Measurements from ENCODE around the gene SUSD3. TPM values are rescaled to one million over a fixed set of nuclear protein-coding genes. Genes with fewer than 3 reads are reported as not detected.

Gene SUSD3
- total and polyA plus RNA-seq, 2 of the 8 experiments (the other 6 are each of a cell fraction or from before 2014, with no cell fraction given): 5.5 to 35.4 TPM

- no peak overlapping the region for H3K9ac ChIP-seq (replicated peaks in 1 of 4; ENCODE audit: extremely low read depth in 1 of 4, low read depth in 3 of 4, low read length in 3 of 4)
- no peak overlapping the region for H3K4me2 ChIP-seq (ENCODE audit: insufficient read depth in 1 of 2, low read depth in 2 of 2, low read length in 2 of 2)
- H4K5ac ChIP-seq (ENCODE audit: insufficient read length, low read depth, low read length): no peak overlapping the region
- no peaks in the 10 kb centered on the region for H3K36me3 ChIP-seq (ENCODE audit: control insufficient read depth in 2 of 4, insufficient read depth in 4 of 4, low read length in 3 of 4)
- ChIA-PET POLR2A (ENCODE audit: partially characterized antibody) (interaction anchor here (0.6 to 1.3 kb wide), 2 partner anchors 23 to 72 kb away, joined by 3 read pairs; no protein-coding TSS in a partner anchor), CTCF (ENCODE audit: partially characterized antibody) (interaction anchor here (0.7 to 1.5 kb wide), 5 partner anchors 15 to 76 kb away, joined by 3 to 5 read pairs (median 3); no protein-coding TSS in a partner anchor)
- FAIRE-seq (no peak), DNase-seq (ENCODE audit: low read depth in 1 of 2, low spot score in 2 of 2) (no peak)
- H3K23ac ChIP-seq (ENCODE audit: insufficient read length): no peak overlapping the region
- H2BK15ac ChIP-seq (ENCODE audit: low read length): no peak overlapping the region
- H2AFZ ChIP-seq (ENCODE audit: low read length): no peak overlapping the region
- H4K20me1 ChIP-seq (replicated peaks in 1 of 2; ENCODE audit: control insufficient read depth in 1 of 2, insufficient read depth in 2 of 2, low read length in 2 of 2): peaks cover 0 to 3% of the 10 kb centered on the region in 2 experiments
- no peaks in the 10 kb centered on the region for H3K27me3 ChIP-seq (replicated peaks in 1 of 4; ENCODE audit: control insufficient read depth in 3 of 4, extremely low read depth in 1 of 4, insufficient read depth in 3 of 4, low read length in 3 of 4)
- H3K9me3 ChIP-seq (ENCODE audit: insufficient read depth in 2 of 2, low read depth in 1 of 2, low read length in 1 of 2): no peaks in the 10 kb centered on the region
- no peak overlapping the region for H2BK120ac ChIP-seq (replicated peaks; ENCODE audit: low read depth, low read length)
- no peak overlapping the region for H2BK5ac ChIP-seq (ENCODE audit: low read depth, low read length)
- H3K27ac ChIP-seq (ENCODE audit: low read depth, low read length): no peak overlapping the region; the same call in 1 of the 2 replicates
- no peak overlapping the region for H3K4ac ChIP-seq (replicated peaks; ENCODE audit: insufficient read length, low read depth, low read length)
- H2BK20ac ChIP-seq (ENCODE audit: low read length): no peak overlapping the region
- H3K14ac ChIP-seq (ENCODE audit: insufficient read length): no peak overlapping the region
- no peaks in the 10 kb centered on the region for H3K79me2 ChIP-seq (ENCODE audit: control insufficient read depth in 1 of 2, insufficient read depth in 2 of 2, low read length in 2 of 2)
- no peak overlapping the region for H2AK5ac ChIP-seq (ENCODE audit: low read depth, low read length)
- no peak overlapping the region for H3K56ac ChIP-seq (replicated peaks; ENCODE audit: insufficient read length, low read depth, low read length)
- peaks cover 4% of the 10 kb centered on the region; the same call in 1 of the 2 replicates for H3K23me2 ChIP-seq (ENCODE audit: low read depth, low read length)
- WGBS, 2 experiments (ENCODE audit: extremely low coverage in 1 of 2, insufficient coverage in 1 of 2, insufficient read length in 1 of 2, insufficient replicate concordance in 2 of 2, low coverage in 1 of 2, low lambda C conversion rate in 2 of 2, missing lambda C conversion rate in 1 of 2): 76% methylated on average over 6 of the region's 6 CpGs; no CpG with 5 or more reads in 1 of the 2 experiments
- H3K18ac ChIP-seq (ENCODE audit: extremely low read depth, low read length): no peak overlapping the region
- H2BK12ac ChIP-seq (ENCODE audit: low read depth, low read length): no peak overlapping the region
- no peak for TF ChIP-seq POU5F1 (IDR thresholded peaks at IDR 0.05; ENCODE audit: low read depth, low read length)
- no peak for TF ChIP-seq TAF7 (optimal IDR thresholded peaks at IDR 0.05; ENCODE audit: borderline replicate concordance, low read depth, low read length)
- no peak for TF ChIP-seq PHF8 (conservative IDR thresholded peaks at IDR 0.05; ENCODE audit: low read depth, low read length)
- no peak for TF ChIP-seq TAF1 (IDR thresholded peaks at IDR 0.05; ENCODE audit: low read depth, low read length)
- no peak for TF ChIP-seq SUZ12 (IDR thresholded peaks at IDR 0.05; ENCODE audit: low read length)
- no peaks in the 10 kb centered on the region for H3K79me1 ChIP-seq (ENCODE audit: low read depth, low read length)
- H3K4me3 ChIP-seq (ENCODE audit: extremely low read depth in 1 of 4, insufficient read depth in 2 of 4, low read depth in 3 of 4, low read length in 4 of 4): no peak overlapping the region
- no peak overlapping the region for H4K8ac ChIP-seq (ENCODE audit: extremely low read depth, insufficient read depth, low read length)
- H4K91ac ChIP-seq (replicated peaks; ENCODE audit: insufficient read length, low read length): no peak overlapping the region
- H3K4me1 ChIP-seq (replicated peaks in 1 of 4; ENCODE audit: control insufficient read depth in 3 of 4, insufficient read depth in 4 of 4, low read length in 3 of 4): peaks cover 0 to 9% (median under 1%) of the 10 kb centered on the region in 4 experiments; a peak in 3 of 7 replicates
Observed at GRCh38 chr9:93033531-93033930, 25.0 kb upstream of the SUSD3 start.

Data from H1 (cell line).